GM12878 (cell line): ENCODE measurements around the gene PCLAF. TPM values are rescaled to one million over a fixed set of nuclear protein-coding genes. Genes with fewer than 3 reads are reported as not detected.

ENCODE experiments used
- ASH2L ChIP-seq: fragments of 300-600, 200-600 bp; sonication (generic); IDR thresholded peaks from 2 replicates; pipeline ENCODE4 v1.6.1; 2017; ENCODE audit warnings: low read depth, mild to moderate bottlenecking, borderline replicate concordance
- BHLHE40 ChIP-seq, 2 experiments: fragments of 450-650 bp in 1 of 2; IDR thresholded peaks; 2 replicates each; pipeline ENCODE4 v1.6.1; 2011 to 2017; ENCODE audit warnings: low read depth in 2 of 2, borderline replicate concordance in 1 of 2, improper control_type of control experiment in 1 of 2, low read length in 1 of 2, mild to moderate bottlenecking in 1 of 2
- CBFB ChIP-seq: IDR thresholded peaks from 2 replicates; pipeline ENCODE4 v1.6.1; 2016; ENCODE audit warnings: antibody characterized with exemption, low read depth
- CBX3 ChIP-seq: fragments of 200-600 bp; sonication (generic); IDR thresholded peaks from 2 replicates; pipeline ENCODE4 v1.6.1; 2016; ENCODE audit warnings: low read depth, borderline replicate concordance
- FOS ChIP-seq: IDR thresholded peaks from 3 replicates; pipeline ENCODE4 v1.6.1; 2011; ENCODE audit warnings: borderline replicate concordance; ENCODE audit not compliant: insufficient read length; ENCODE audit errors: extremely low read depth
- GATAD2B ChIP-seq: fragments of 450-650 bp; conservative IDR thresholded peaks from 2 replicates; pipeline ENCODE4 v1.6.1; 2017; ENCODE audit warnings: low read depth, mild to moderate bottlenecking, moderate library complexity
- HDAC6 ChIP-seq: fragments of 200-600 bp; sonication (generic); IDR thresholded peaks from one replicate; pipeline ENCODE4 v1.8.0; 2017; ENCODE audit warnings: antibody characterized with exemption; ENCODE audit not compliant: unreplicated experiment
- HDGF ChIP-seq: fragments of 450-650 bp; IDR thresholded peaks from 2 replicates; pipeline ENCODE4 v1.6.1; 2016; ENCODE audit warnings: antibody characterized with exemption
- KAT2A ChIP-seq: conservative IDR thresholded peaks from 2 replicates; pipeline ENCODE4 v1.6.1; 2011; ENCODE audit warnings: low read depth, low read length; ENCODE audit not compliant: control insufficient read depth
- KLF5 ChIP-seq: fragments of 450-650 bp; IDR thresholded peaks from 2 replicates; pipeline ENCODE4 v1.6.1; 2014; ENCODE audit warnings: mild to moderate bottlenecking; ENCODE audit not compliant: partially characterized antibody
- LARP7 ChIP-seq: fragments of 450-650 bp; IDR thresholded peaks from 2 replicates; pipeline ENCODE4 v1.6.1; 2017; ENCODE audit warnings: mild to moderate bottlenecking
- NR2F1 ChIP-seq: fragments of 450-650 bp; conservative IDR thresholded peaks from 2 replicates; pipeline ENCODE4 v1.6.1; 2017; ENCODE audit warnings: mild to moderate bottlenecking
- RB1 ChIP-seq: fragments of 450-650 bp; formaldehyde crosslinking; IDR thresholded peaks from 2 replicates; pipeline ENCODE4 v1.6.1; 2017; ENCODE audit warnings: mild to moderate bottlenecking, borderline replicate concordance
- RBBP5 ChIP-seq: fragments of 200-600 bp; sonication (generic); conservative IDR thresholded peaks from 2 replicates; pipeline ENCODE4 v1.6.1; 2016
- RFX5 ChIP-seq: IDR thresholded peaks from 2 replicates; pipeline ENCODE4 v1.6.1; 2011; ENCODE audit warnings: low read depth, low read length, improper control_type of control experiment
- RUNX3 ChIP-seq: IDR thresholded peaks from 2 replicates; pipeline ENCODE4 v1.6.1; 2012; ENCODE audit warnings: low read length, inconsistent platforms
- SIN3A ChIP-seq: IDR thresholded peaks from 2 replicates; pipeline ENCODE4 v1.6.1; 2012; ENCODE audit warnings: low read depth, low read length, improper control_type of control experiment
- SMARCA5 ChIP-seq: fragments of 450-650 bp; IDR thresholded peaks from 2 replicates; pipeline ENCODE4 v1.6.1; 2017; ENCODE audit warnings: mild to moderate bottlenecking
- SP1 ChIP-seq: IDR thresholded peaks from one replicate; pipeline ENCODE4 v1.6.1; 2011; ENCODE audit warnings: low read depth, low read length
- TAF1 ChIP-seq: IDR thresholded peaks from 2 replicates; pipeline ENCODE4 v1.6.1; 2011; ENCODE audit warnings: mild to moderate bottlenecking, low read depth, low read length, borderline replicate concordance
- ZNF207 ChIP-seq: fragments of 450-650 bp; IDR thresholded peaks from 2 replicates; pipeline ENCODE4 v1.6.1; 2014; ENCODE audit warnings: antibody characterized with exemption, mild to moderate bottlenecking, borderline replicate concordance
- ZZZ3 ChIP-seq: IDR thresholded peaks from 2 replicates; pipeline ENCODE4 v1.6.1; 2011; ENCODE audit warnings: low read depth; ENCODE audit not compliant: control insufficient read depth, insufficient read length
- polyA plus RNA-seq, 11 experiments: library from polyadenylated mRNA; depleted of rRNA in 4 of 11; unstranded in 6 of 11; stranded (reverse) in 5 of 11; fragments of >200 nt; fragmentation: Nextera tagmentation in 4 of 11; fragmentation: Illumina TruSeq in 1 of 11; extraction: Ambion mirVana in 4 of 11; extraction: Trizol in 1 of 11; gene quantifications; 1 replicate in 1 of 11; 2 replicates in 10 of 11; pipeline versions ENCODE4 v1.2.1 to v1.2.3, GENCODE V29; 2011 to 2016; ENCODE audit warnings: inconsistent platforms in 2 of 11, missing spikeins in 2 of 11, low read depth in 1 of 11
- total RNA-seq, 4 experiments: library from RNA; depleted of rRNA in 3 of 4; stranded (reverse); fragments of >200 nt in 3 of 4; fragmentation: Illumina TruSeq in 1 of 4; extraction: Trizol in 1 of 4; gene quantifications; 2 replicates each; pipeline versions ENCODE4 v1.2.1 to v1.2.3, GENCODE V29; 2013 to 2021
- TF ChIP-seq, protein P1 (sequence below): fragments of 450-650 bp; IDR thresholded peaks from 2 replicates; pipeline ENCODE4 v1.6.1; 2017; ENCODE audit warnings: borderline replicate concordance
- TF ChIP-seq, protein P2 (sequence below), 3 experiments: IDR thresholded peaks in 2 of 3; conservative IDR thresholded peaks in 1 of 3; 2 replicates each; pipeline ENCODE4 v1.5.1; 2011; ENCODE audit warnings: low read depth in 3 of 3, low read length in 3 of 3, mild to moderate bottlenecking in 3 of 3, control low read depth in 2 of 3, moderate library complexity in 2 of 3, inconsistent platforms in 1 of 3, mixed read lengths in 1 of 3; ENCODE audit not compliant: control insufficient read depth in 2 of 3, insufficient read depth in 1 of 3; ENCODE audit errors: extremely low read depth in 1 of 3
- TF ChIP-seq, protein P3 (sequence below): IDR thresholded peaks from 2 replicates; pipeline ENCODE4 v1.6.1; 2011; ENCODE audit warnings: mild to moderate bottlenecking, low read depth, low read length, moderate library complexity; ENCODE audit not compliant: insufficient replicate concordance
- TF ChIP-seq, protein P4 (sequence below): fragments of 450-650 bp; IDR thresholded peaks from 2 replicates; pipeline ENCODE4 v1.6.1; 2016; ENCODE audit warnings: mild to moderate bottlenecking

PCLAF gene
- total and polyA plus RNA-seq, 10 of the 15 experiments (the other 5 are each of a cell fraction or from before 2014, with no cell fraction given) = 79.0 to 627 (median 343) TPM

DNA sequence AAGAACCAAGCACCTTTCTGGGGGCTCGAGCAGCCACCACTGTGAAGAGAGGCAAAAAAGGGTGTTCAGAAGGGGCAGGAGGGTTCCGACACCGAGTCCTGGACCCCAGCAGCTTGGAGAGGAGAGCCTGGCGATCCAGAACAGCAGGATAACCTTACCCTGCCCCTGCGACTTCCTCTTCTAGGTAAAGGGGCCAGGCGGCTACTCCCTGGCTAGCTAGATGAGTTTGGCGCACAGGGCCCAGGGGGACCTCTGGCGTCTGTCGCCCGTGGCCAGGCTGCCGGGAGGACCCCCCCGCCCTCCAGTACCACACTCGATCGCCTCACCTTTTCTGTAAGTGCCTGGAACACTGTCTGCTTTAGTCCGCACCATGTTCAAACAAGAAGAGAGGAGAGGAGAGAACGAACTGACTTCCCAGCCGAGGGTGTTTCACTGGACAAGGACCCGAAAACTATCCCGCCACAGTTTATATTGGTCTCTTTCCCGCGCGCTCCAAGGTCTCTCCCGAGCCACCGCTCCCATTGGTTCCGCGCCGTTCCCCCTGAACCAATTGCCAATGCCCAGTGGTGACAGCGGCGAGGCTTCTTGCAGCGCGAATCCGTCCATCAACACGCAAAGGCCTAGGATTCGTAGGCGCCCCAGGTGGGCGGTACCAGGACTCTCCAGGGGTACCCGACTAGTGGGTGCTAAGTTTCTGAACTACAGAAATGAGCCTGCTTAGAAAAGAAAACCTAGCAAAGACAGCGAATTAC lies at the start of gene PCLAF (continued):
- TF ChIP-seq SMARCA5 (no peak), GATAD2B (peak; percentile 34; the same call in 1 of the 2 replicates), TAF1 (0 out of 2 replicates have a peak, but pooled peaks have one; percentile 30), RFX5 (peak; percentile 52; the same call in 1 of the 2 replicates), RBBP5 (no peak), RUNX3 (peak; percentile 45; the same call in 1 of the 2 replicates), NR2F1 (no peak), KLF5 (no peak), SIN3A (peak; percentile 76; the same call in 1 of the 2 replicates), CBX3 (no peak), HDGF (peak; percentile 24; the same call in 1 of the 2 replicates), CBFB (peak; percentile 28; the same call in 1 of the 2 replicates), KAT2A (no peak), ZZZ3 (no peak), BHLHE40 (IDR thresholded peaks at IDR 0.05; ENCODE audit: borderline replicate concordance in 1 of 2, low read depth in 2 of 2, low read length in 1 of 2) (0 out of 4 replicates have a peak, but pooled peaks of 1 of the 2 experiments have one; percentile 4), RB1 (peak; percentile 96), ASH2L (no peak), ZNF207 (no peak), FOS (peak; percentile 89), SP1 (peak; percentile 99), LARP7 (no peak), HDAC6 (no peak)
- TF ChIP-seq, protein P1, sequence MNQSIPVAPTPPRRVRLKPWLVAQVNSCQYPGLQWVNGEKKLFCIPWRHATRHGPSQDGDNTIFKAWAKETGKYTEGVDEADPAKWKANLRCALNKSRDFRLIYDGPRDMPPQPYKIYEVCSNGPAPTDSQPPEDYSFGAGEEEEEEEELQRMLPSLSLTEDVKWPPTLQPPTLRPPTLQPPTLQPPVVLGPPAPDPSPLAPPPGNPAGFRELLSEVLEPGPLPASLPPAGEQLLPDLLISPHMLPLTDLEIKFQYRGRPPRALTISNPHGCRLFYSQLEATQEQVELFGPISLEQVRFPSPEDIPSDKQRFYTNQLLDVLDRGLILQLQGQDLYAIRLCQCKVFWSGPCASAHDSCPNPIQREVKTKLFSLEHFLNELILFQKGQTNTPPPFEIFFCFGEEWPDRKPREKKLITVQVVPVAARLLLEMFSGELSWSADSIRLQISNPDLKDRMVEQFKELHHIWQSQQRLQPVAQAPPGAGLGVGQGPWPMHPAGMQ = no peak
- TF ChIP-seq, protein P2, sequence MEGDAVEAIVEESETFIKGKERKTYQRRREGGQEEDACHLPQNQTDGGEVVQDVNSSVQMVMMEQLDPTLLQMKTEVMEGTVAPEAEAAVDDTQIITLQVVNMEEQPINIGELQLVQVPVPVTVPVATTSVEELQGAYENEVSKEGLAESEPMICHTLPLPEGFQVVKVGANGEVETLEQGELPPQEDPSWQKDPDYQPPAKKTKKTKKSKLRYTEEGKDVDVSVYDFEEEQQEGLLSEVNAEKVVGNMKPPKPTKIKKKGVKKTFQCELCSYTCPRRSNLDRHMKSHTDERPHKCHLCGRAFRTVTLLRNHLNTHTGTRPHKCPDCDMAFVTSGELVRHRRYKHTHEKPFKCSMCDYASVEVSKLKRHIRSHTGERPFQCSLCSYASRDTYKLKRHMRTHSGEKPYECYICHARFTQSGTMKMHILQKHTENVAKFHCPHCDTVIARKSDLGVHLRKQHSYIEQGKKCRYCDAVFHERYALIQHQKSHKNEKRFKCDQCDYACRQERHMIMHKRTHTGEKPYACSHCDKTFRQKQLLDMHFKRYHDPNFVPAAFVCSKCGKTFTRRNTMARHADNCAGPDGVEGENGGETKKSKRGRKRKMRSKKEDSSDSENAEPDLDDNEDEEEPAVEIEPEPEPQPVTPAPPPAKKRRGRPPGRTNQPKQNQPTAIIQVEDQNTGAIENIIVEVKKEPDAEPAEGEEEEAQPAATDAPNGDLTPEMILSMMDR (IDR thresholded peaks at IDR 0.05 in 2 of 3, conservative IDR thresholded peaks at IDR 0.05 in 1 of 3; ENCODE audit: control insufficient read depth in 2 of 3, extremely low read depth in 1 of 3, insufficient read depth in 1 of 3, low read depth in 3 of 3, low read length in 3 of 3) = 0 out of 6 replicates have a peak, but pooled peaks of 1 of the 3 experiments have one; percentile 5
- TF ChIP-seq, protein P3, sequence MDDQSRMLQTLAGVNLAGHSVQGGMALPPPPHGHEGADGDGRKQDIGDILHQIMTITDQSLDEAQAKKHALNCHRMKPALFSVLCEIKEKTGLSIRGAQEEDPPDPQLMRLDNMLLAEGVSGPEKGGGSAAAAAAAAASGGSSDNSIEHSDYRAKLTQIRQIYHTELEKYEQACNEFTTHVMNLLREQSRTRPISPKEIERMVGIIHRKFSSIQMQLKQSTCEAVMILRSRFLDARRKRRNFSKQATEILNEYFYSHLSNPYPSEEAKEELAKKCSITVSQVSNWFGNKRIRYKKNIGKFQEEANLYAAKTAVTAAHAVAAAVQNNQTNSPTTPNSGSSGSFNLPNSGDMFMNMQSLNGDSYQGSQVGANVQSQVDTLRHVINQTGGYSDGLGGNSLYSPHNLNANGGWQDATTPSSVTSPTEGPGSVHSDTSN = peak; percentile 96
- TF ChIP-seq, protein P4, sequence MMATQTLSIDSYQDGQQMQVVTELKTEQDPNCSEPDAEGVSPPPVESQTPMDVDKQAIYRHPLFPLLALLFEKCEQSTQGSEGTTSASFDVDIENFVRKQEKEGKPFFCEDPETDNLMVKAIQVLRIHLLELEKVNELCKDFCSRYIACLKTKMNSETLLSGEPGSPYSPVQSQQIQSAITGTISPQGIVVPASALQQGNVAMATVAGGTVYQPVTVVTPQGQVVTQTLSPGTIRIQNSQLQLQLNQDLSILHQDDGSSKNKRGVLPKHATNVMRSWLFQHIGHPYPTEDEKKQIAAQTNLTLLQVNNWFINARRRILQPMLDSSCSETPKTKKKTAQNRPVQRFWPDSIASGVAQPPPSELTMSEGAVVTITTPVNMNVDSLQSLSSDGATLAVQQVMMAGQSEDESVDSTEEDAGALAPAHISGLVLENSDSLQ = peak; percentile 98
